Measurements from ENCODE around the gene ARID5B.

Gene ARID5B

DNA sequence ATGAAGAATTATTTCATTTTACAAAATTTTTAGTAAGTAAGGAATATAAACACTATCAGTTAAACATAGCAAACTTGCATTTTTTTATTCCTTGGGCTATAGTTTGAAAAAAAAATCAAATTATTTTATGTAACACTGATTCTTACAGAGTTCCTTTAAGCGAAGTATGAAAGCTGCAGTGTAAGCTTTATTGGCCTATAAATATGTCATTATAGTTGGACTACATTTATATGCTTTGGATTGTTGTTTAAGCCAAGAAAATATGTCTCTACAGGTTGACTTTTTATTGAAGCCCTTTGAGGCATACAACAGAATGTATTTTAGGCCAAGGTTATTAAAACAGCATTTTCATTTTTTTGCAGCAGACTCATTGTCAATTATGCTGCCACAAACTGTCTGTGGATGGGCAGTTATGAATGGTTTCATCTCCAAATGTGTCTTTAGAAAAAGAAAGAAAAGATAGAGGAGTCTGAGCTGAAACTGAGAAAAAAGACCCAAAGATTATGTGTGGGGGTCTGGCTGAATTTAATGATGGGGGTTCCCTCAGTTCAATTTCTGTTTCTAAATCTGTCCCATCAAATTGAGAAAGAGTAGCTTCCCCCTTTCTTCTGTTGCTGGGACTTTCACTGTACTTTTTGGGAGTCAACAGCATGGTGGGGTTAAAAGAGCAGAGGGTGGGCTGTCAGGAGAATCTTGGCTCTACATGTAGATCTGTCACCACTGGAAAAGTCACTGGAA is 43.1 kb downstream of the ARID5B start:
- TF ChIP-seq CTCF (IDR thresholded peaks at IDR 0.05; ENCODE audit: low read depth, low read length), result no peak
- no peak for DNase-seq (ENCODE audit: low read depth in 2 of 2)
- H3K4me3 ChIP-seq (replicated peaks in 1 of 2; ENCODE audit: low read depth in 2 of 2, low read length in 2 of 2), result no peak overlapping the region

DNA sequence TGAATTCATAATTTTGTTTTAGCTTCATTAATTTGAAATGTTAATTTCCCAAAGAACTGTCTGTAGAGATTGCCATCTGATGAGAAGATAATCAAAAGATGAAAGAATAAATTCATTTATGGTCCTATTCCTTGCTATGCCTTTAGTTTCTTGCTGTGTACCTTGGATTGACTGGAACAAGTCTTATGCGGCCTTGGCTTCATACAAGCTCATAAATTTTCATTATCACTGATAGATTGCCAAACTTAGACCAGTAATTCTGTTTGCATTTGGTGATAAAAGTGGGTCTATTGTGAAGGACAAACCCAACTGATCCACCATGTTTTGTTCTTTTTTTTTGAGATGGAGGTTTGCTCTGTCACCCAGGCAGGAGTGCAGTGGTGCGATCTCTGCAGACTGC is 48.2 kb downstream of the ARID5B start:
- no peak overlapping the region for H3K4me3 ChIP-seq (replicated peaks in 1 of 2; ENCODE audit: low read depth in 2 of 2, low read length in 2 of 2)
- TF ChIP-seq CTCF (IDR thresholded peaks at IDR 0.05; ENCODE audit: low read depth, low read length), result no peak
- DNase-seq (ENCODE audit: low read depth in 2 of 2), result no peak

- no peak overlapping the region for H3K4me3 ChIP-seq (replicated peaks in 1 of 2; ENCODE audit: low read depth in 2 of 2, low read length in 2 of 2)
- TF ChIP-seq CTCF (IDR thresholded peaks at IDR 0.05; ENCODE audit: low read depth, low read length), result no peak
- no peak for DNase-seq (ENCODE audit: low read depth in 2 of 2)
Observed at GRCh38 chr10:61950449-61951143, 49.1 kb downstream of the ARID5B start.

- TF ChIP-seq CTCF (IDR thresholded peaks at IDR 0.05; ENCODE audit: low read depth, low read length), result no peak
- no peak overlapping the region for H3K4me3 ChIP-seq (replicated peaks in 1 of 2; ENCODE audit: low read depth in 2 of 2, low read length in 2 of 2)
- DNase-seq (ENCODE audit: low read depth in 2 of 2), result no peak
Observed at GRCh38 chr10:61951144-61951483, 49.6 kb downstream of the ARID5B start.

GRCh38 chr10:61952028-61952674 is 50.7 kb downstream of the ARID5B start:
- H3K4me3 ChIP-seq (replicated peaks in 1 of 2; ENCODE audit: low read depth in 2 of 2, low read length in 2 of 2), result no peak overlapping the region
- DNase-seq (ENCODE audit: low read depth in 2 of 2), result no peak
- TF ChIP-seq CTCF (IDR thresholded peaks at IDR 0.05; ENCODE audit: low read depth, low read length), result no peak

- H3K4me3 ChIP-seq (replicated peaks in 1 of 2; ENCODE audit: low read depth in 2 of 2, low read length in 2 of 2), result no peak overlapping the region
- no peak for TF ChIP-seq CTCF (IDR thresholded peaks at IDR 0.05; ENCODE audit: low read depth, low read length)
- DNase-seq (ENCODE audit: low read depth in 2 of 2), result no peak
Observed at GRCh38 chr10:61953183-61953582, 51.7 kb downstream of the ARID5B start.
